Activated CD8-positive, alpha-beta memory T cell treated with anti-CD3 and anti-CD28 coated beads for 36 hours (primary cell): ENCODE measurements around the gene SND1. TPM values are rescaled to one million over a fixed set of nuclear protein-coding genes. Genes with fewer than 3 reads are reported as not detected.

Experiments
- CTCF ChIA-PET: fragments of 350-600 bp; sonication (Branson Sonifier 250); formaldehyde crosslinking; loops from one replicate; lab custom pipeline; 2021; ENCODE audit warnings: antibody characterized with exemption; lab: Charles Lee
- POLR2A ChIA-PET: fragments of 350-600 bp; sonication (Branson Sonifier 250); formaldehyde crosslinking; loops from one replicate; lab custom pipeline; 2021; ENCODE audit warnings: antibody characterized with exemption; lab: Charles Lee
- total RNA-seq, 2 experiments: library from RNA; stranded (reverse); gene quantifications; one replicate each; pipeline ENCODE4 v1.2.3, GENCODE V29; 2021

SND1 gene
- total RNA-seq, 2 experiments from 2014 or later, result 203 to 219 TPM

- ChIA-PET POLR2A (no interaction called here), CTCF (no interaction called here)
Measured at GRCh38 chr7:127711872-127712271, 59.9 kb downstream of the SND1 start.

- ChIA-PET CTCF (interaction anchor here (1.0 kb wide), 1 partner anchor 495 kb away, joined by 3 read pairs; no protein-coding TSS in a partner anchor), POLR2A (interaction anchor here (0.6 kb wide), 1 partner anchor 306 kb away, joined by 3 read pairs; no protein-coding TSS in a partner anchor)
Measured at GRCh38 chr7:127713006-127713405, 61.0 kb downstream of the SND1 start.

DNA sequence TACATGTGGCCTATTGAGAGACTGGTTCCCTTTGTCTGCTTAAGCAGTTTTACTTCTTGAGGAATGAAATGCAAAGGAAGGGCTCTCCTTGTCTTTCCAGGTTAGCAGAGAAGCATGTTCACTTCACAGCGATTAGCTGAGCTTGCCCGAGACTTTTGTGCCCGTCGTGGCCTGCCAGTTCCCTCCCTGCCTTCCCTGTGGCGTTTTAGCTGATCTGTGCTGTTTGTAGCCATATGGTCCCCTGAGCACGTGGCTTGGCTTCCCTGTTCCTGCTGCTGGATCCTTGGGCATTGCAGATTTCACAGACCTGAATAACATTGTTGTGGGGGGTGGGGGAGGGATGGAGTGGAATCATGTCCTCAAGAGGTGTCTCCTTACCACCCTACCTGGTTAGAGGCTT lies 61.8 kb downstream of the SND1 start:
- CTCF ChIA-PET, result no interaction called here
- POLR2A ChIA-PET, result interaction anchor here (0.6 kb wide), 1 partner anchor 306 kb away, joined by 3 read pairs; no protein-coding TSS in a partner anchor

DNA sequence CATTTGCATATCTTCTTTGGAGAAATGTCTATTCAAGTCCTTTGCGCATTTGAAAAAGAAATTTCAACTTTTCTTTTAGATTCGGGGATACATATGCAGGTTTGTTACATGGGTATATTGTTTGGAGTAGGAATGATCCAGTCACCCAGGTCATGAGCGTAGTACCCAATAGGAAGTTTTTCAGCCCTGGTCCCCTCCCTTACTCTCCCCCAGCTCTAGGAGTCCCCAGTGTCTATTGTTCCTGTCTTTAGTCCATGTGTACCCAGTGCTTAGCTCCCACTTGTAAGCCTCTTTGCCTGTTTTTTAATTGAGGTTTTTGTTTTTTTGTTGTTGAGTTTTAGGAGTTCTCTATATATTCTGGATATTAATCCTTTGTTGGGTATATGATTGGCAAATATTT lies 63.3 kb downstream of the SND1 start:
- CTCF ChIA-PET, result no interaction called here
- POLR2A ChIA-PET, result no interaction called here

GRCh38 chr7:127715901-127716300 lies 63.9 kb downstream of the SND1 start:
- ChIA-PET POLR2A (no interaction called here), CTCF (no interaction called here)

DNA sequence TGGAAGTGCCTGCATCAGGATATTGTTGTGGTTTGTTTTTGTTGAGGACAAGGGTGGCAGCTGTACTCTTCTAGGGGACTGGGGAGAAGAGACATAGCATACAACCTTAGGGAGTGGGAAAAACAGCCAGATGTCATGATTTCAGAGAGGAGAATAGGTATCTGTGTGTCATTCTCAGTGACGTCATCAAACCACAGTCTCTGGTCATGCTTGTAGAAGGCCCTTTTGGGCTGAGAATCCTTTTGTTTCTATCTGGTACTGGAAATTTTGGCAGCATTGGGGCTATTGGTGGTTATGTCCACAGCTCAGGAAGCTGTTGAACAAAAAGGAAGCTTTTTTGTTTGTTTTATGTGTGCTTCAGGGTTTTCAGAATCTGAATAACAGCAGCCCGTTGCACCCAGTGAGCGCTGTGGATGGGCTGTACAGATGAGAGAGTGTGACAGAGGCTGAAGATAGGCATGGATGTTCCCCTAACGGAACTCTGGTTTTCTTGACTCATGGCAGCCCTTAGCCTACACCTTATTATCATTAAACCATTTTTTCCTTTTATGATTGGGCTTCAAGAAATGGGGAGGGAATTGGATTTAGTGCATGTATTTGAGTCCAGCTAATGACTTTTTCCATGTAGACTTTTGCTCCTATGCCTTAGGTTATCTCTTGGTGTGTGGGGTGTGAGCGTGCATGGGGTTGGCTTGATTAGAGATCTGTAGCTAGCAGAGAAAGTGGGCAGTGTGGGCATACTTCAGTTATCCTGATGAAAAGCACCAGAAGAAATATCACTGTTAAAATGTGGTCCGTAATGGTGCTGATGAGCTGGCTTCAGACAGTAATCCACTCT lies 65.7 kb downstream of the SND1 start:
- POLR2A ChIA-PET, result no interaction called here

GRCh38 chr7:127718340-127718679 lies 66.3 kb downstream of the SND1 start:
- ChIA-PET POLR2A (no interaction called here), CTCF (interaction anchor here (1.8 kb wide), 1 partner anchor 491 kb away, joined by 5 read pairs; no protein-coding TSS in a partner anchor)

More for the DNA sequence above, 65.7 kb downstream of the SND1 start:
- CTCF ChIA-PET, result interaction anchor here (1.8 kb wide), 1 partner anchor 492 kb away, joined by 5 read pairs; no protein-coding TSS in a partner anchor

DNA sequence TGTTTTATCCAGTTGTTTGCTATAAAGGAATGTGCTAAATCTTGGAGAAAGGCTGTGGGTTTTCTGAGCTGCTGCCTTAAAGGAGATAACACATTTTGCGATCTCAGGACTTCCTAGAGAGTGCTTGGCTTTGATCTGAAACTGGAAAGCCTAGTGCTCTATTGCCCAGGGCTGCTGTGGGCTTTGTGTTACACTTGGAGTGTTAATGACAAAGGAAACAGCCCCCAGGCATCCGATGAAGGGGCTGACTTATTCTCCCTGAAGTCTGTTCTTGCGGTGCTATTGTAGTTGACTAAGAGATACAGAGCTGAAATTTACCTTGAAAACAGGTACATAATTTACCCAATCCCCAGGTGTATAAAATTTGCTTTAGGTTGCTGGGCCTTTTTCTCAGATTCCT lies 74.5 kb downstream of the SND1 start:
- ChIA-PET CTCF (no interaction called here), POLR2A (no interaction called here)

- ChIA-PET CTCF (no interaction called here), POLR2A (no interaction called here)
Measured at GRCh38 chr7:127730658-127731276, 78.8 kb downstream of the SND1 start.

- ChIA-PET POLR2A (no interaction called here), CTCF (no interaction called here)
Measured at GRCh38 chr7:127731431-127732080, 79.6 kb downstream of the SND1 start.

- ChIA-PET POLR2A (no interaction called here), CTCF (no interaction called here)
Measured at GRCh38 chr7:127732306-127732705, 80.3 kb downstream of the SND1 start.

- CTCF ChIA-PET, result no interaction called here
- POLR2A ChIA-PET, result no interaction called here
Measured at GRCh38 chr7:127733986-127734385, 82.0 kb downstream of the SND1 start.

DNA sequence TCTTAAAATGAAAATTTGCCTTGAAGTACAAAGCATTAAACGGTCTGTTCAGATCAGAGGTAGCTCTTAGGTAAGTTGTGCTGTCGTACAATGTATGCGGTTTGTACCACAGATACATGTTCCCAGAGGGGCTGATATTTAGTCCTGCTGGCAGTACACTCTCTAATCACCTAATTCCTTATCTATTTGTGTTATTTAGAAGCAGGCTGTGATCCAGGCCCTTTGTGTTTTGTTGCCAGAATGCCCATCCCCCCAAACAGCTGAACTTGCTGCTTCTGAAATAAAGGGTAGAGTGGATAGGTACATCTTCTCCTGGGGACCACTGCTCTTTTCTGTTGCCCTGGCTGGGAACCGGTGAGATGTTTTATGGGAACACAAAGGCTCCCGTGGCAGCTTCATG lies 84.5 kb downstream of the SND1 start:
- ChIA-PET CTCF (no interaction called here), POLR2A (no interaction called here)

DNA sequence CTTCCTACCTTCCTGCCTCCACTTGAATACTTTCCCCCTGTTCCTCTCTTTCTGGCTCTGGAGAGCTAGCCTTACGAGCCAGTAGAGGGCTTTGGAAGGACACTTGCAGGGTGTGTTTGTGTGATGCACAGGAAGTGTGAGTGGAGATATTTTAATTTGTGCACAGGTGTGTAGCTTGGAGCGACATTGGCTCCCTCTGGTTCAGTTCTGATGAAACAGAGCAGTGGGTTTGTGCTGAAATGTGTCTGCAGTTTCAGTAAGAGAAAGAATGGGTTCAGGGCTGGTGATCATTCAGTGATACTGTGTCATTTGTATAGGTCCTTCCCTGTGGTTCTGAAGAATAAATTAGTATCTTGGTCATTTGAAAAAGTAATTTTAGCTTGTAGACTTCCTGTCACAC lies 86.9 kb downstream of the SND1 start:
- CTCF ChIA-PET, result no interaction called here
- POLR2A ChIA-PET, result no interaction called here

DNA sequence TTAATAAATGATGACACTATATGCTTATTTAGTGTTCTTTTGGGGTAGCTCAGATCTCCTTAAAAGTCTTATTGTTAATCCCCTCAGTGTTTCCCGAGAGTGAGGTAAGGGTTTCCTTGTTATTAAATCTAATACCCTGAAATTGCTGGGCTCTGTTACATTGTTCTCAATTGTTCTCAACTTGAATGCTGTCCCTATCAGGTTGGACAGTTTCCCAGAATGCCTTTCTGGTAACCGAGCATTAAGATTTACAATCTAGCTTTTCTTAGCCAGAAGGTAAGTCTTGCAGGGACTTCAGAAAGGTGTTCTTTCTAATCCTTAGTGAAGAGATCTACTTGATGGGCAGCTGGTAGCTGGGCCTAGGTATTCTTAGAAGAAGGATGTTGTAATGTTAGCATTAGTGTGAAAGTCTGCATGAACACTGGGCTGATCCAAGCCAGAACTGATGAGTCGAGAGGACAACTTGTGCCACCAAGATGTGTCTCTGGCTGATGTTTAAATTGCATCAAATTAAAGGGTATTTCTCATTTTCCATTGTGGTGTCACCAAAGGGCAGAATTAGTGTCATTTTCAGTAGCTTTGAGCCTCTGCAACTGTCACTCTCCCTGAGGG lies 89.9 kb downstream of the SND1 start:
- ChIA-PET POLR2A (no interaction called here), CTCF (no interaction called here)

DNA sequence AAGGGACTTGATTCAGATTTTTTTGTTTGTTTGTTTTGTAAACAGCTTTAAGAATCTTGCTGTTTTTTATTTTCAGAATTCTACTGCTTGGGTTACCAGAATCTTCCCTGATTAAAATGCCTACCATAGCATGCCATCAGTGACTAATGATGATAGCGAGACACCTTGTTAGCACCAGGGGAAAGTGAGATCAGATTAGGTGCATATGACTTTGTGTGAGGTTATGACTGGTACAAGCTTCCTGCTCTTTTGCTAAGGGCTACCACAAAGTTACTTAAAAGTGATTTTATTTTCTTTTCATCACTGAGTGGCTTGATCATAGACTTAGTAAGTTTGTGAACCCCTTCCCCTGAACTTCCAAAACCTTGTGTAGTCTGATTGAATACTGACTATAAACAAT lies 93.5 kb downstream of the SND1 start:
- ChIA-PET CTCF (interaction anchor here (0.6 kb wide), 1 partner anchor 90 kb away, joined by 3 read pairs; no protein-coding TSS in a partner anchor), POLR2A (no interaction called here)

DNA sequence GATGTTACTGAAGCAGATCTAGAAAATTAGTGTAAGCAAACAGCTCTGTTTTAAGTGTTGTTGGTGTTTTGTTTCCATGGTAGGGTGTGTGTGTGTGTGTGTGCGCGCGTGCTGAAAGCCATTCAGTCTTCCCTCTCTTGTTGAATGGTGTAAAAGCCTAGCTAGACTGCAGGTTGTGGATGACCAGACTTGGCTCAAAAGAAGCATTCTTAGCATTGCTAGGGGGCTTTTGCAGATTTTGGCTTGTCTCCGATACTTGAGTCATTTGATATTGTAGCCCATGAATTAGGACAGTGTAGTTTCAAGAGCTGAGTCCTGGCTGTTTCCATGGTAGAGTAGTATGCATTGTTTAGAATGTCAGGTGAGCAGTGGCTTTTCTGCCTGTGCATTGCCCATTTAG lies 99.1 kb downstream of the SND1 start:
- ChIA-PET POLR2A (no interaction called here), CTCF (no interaction called here)

GRCh38 chr7:127751490-127752448 lies 99.8 kb downstream of the SND1 start:
- ChIA-PET POLR2A (no interaction called here), CTCF (no interaction called here)

DNA sequence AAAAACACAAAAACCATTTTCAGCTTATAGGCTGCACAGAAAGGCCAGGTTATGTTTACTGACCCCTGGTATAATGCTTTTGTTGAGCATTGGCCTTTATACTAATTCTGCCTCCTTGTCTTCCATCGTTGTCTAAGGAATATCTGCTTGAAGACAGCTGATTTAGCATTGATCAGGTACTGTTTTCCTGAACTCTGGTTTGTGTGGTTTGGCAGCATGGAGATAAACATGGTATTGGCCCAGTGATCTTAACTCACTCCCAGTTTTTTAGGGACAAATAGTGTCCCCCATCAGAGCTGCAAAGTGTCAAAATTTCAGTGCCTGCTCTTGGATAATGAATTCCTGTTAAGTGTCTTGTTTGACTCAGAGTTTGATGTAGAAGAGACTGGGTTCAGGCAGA lies 100.8 kb downstream of the SND1 start:
- ChIA-PET POLR2A (no interaction called here), CTCF (no interaction called here)
